Cortex of kidney (tissue), 1 donor: Measurements from ENCODE around the gene TEK.

Source experiments
- DNase-seq: peaks from one replicate; lab custom pipeline; 2025; lab: John Stamatoyannopoulos, UW

The TEK gene

GRCh38 chr9:27124151-27124550 is 15.1 kb downstream of the TEK start:
- DNase-seq: no peak

DNA sequence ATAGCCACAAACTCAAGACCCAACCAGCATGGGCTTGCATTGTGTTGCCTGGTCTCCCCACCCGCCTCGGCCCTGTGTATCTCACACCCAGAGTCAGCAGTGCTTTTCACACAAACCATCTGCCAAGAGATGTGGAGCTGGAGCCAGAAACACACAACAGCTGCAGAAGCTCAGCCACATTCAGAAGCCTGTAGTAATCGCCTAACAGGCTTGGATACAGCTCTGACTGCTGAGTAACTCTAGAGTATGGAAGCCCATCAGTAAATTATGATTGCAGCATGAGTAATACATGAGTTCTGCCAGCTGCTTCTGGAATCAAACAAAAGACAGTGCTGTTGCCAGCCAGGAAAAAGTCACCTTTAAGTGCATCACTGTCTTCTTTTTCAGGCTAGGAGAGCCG is 16.0 kb downstream of the TEK start:
- DNase-seq: no peak

GRCh38 chr9:27125936-27126335 is 16.9 kb downstream of the TEK start:
- DNase-seq: no peak

- DNase-seq: no peak
These were observed 17.6 kb downstream of the TEK start for GRCh38 chr9:27126670-27127069.

GRCh38 chr9:27129221-27129620 is 20.2 kb downstream of the TEK start:
- DNase-seq: no peak

GRCh38 chr9:27131731-27132130 is 22.7 kb downstream of the TEK start:
- DNase-seq: no peak

DNA sequence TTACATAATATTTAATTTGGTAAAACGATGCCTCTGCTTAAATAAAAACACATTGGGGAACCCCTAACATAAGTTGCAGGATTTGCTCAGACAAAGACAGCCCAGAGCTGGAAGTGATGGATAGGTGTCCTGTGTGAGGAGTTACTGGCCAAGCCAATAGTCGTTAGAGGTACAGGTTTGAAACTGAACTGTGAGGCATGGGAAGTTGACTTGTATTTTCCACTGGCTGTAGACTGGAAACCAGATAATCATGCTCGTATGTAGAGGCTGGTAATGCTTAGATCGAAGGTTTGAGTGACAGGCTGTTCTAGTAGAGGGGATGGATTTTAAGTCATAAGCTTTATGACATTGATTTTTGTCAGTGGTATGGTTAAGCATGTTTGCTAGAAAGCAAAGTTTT is 24.8 kb downstream of the TEK start:
- no peak for DNase-seq

DNA sequence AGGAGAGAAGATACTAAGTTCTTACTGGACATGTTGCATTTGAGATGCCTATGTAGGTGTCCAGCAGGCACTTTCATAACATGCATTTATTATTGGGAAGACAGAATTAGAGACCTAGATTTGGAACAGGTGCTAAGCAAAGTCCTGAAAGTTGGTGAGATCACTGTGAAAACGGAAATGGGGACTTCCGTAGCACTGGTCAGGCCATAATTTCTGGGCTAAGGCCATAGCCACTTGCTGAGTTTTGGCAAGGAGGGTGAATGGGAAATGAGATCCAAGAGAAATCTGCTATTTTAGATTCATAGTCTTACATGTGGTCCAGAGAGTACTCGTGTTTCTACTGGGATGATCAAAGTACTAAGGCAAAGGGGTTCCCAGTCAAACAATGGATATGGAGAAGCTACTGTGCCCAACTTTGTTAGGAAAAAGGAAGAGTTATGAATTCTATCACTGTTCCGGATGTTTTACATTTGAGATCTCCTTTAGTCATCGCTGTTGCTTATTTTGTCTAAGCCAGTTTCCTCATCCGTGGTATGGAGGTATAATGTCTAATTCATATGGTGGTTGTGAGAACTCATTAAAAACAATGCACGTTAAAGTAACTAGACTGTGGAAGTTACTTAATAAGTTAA is 33.4 kb downstream of the TEK start:
- no peak for DNase-seq

DNA sequence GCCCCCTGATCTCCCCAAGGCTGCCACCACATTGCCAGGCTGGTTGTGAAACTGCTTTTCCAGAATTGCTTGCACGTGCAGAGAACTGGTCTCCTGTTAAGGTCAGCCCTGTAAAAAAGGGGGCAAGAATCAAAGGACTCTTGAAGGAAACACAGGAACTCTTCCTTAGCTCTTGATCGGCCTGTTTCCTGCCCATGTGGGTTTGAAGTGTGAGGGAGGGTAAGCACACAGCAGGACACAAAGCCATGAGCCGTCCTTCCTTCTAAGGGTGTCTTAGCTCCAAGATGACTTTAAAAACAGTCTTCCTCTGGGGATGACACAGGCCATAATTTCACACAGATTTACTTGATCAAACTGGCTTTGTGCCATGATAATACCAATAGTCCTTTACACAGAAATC is 36.1 kb downstream of the TEK start:
- no peak for DNase-seq

DNA sequence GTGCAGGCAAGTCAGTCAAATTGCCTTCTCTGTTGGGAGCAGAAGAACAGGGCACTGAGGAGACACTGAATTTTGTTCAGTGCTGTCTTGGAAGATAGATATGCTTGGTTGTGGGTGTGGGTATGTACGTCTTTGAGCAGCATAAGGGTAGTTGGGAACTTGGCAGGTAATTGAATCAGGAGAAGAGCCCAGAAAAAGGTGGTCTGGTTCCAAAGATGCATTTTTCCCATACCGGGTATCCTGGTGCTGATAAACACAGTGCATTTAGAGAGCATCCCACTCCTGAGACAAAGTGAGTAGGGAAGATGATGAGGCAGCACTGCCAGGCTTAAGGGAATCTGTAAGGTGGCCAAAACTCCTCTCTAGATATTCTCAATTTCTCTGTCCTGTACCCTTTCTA is 40.6 kb downstream of the TEK start:
- no peak for DNase-seq

DNA sequence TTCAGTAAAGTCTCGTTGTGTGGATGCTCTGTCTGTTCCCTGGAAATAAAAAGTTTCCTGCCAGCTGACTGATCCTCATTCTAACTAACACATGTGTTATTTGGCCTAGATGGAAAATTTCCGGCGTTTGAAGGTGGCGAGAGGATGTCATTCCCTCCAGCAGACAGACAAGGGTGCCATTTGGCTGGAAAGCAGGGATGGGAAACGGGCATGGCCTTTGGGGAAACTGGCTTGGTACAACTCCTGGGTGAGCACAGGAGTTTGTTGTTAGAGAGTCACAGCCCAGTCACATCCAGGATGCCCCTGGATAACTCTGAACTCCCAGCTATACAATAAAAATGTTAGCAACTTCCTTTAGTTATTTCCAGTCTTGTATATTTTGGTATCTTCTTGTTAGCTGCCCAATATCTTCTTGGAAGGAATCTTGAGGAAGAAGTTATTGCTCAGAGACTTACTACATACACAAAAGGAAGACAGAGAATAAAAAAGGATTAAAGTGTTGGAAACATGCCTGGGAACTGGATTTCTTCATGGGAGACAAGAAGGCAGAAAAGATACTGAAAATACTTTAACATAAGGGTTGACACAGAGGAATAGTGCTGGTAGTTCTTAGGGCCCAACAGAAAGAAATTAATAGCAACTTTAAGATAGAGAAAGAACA is 41.9 kb downstream of the TEK start:
- no peak for DNase-seq

- DNase-seq: no peak
These were observed 42.8 kb downstream of the TEK start for GRCh38 chr9:27151693-27152404.

GRCh38 chr9:27152405-27152718 is 43.3 kb downstream of the TEK start:
- no peak for DNase-seq

- no peak for DNase-seq
These were observed 45.9 kb downstream of the TEK start for GRCh38 chr9:27154908-27155307.

- no peak for DNase-seq
These were observed 48.1 kb downstream of the TEK start for GRCh38 chr9:27157097-27157496.

GRCh38 chr9:27157736-27158135 is 48.7 kb downstream of the TEK start:
- no peak for DNase-seq

GRCh38 chr9:27160636-27161035 is 51.6 kb downstream of the TEK start:
- DNase-seq: no peak

GRCh38 chr9:27162045-27162444 is 53.0 kb downstream of the TEK start:
- no peak for DNase-seq

- no peak for DNase-seq
These were observed 56.0 kb downstream of the TEK start for GRCh38 chr9:27165068-27165467.

DNA sequence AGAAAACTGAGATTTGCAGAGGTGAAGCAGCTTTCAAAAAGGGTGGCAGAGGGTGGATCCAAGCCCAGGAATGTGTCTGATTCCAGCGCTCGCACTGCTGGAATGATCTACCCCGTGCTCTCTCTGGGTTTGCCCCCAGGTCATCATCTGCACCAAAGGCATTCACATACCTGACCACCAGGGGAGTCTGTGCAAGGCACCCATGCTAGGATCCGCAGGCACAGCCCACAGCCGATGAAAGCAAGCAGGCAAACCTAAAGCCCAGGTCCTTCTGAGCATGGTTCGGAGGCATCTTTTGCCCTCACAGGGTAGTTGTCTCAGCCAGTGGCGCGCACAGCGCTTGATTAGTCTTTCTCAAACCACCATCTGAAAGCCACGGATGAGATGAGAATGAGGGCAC is 56.6 kb downstream of the TEK start:
- DNase-seq: no peak

GRCh38 chr9:27168496-27168895 is 59.5 kb downstream of the TEK start:
- DNase-seq: no peak

DNA sequence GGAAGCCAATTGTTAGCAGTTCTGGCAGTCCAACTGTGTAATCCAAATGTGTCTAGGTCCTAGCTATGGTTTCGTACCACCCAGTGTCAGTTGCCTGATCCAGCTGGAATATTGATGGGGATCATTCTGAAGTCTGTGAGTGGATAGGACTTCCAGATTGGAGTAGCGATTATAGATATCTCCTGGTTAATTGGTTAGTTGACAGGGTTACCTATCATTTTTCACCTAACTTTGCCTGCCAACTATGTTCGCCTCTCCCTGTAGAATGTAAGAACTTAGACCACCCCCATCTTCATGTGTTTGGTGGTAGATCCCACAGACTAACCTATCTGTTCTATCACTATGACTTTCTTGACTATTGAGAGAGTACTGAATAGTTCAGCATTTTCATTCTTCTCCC is 59.9 kb downstream of the TEK start:
- no peak for DNase-seq

DNA sequence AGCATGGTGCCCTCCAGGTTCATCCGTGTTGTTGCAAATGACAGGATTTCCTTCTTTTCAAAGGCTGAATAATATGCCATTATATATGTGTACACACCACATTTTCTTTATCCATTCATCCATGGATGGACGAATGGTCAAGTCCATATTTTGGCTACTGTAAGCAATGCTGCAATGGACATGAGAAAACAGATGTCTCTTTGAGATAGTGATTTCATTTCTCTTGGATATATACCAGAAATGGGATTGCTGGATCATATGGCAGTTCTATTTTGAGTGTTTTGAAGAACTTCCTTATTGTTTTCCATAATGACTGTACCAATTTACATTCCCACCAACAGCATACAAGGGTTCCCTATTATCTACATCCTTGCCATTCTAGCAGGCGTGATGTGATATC is 67.9 kb downstream of the TEK start:
- DNase-seq: no peak
